SHP77 treated with DMSO at 0.1 percent for 48 hours (cell line): ENCODE data around the gene SGMS1.

Experiments
- DNase-seq: peaks from one replicate; lab custom pipeline; 2025; lab: John Stamatoyannopoulos, UW

Gene SGMS1

DNA sequence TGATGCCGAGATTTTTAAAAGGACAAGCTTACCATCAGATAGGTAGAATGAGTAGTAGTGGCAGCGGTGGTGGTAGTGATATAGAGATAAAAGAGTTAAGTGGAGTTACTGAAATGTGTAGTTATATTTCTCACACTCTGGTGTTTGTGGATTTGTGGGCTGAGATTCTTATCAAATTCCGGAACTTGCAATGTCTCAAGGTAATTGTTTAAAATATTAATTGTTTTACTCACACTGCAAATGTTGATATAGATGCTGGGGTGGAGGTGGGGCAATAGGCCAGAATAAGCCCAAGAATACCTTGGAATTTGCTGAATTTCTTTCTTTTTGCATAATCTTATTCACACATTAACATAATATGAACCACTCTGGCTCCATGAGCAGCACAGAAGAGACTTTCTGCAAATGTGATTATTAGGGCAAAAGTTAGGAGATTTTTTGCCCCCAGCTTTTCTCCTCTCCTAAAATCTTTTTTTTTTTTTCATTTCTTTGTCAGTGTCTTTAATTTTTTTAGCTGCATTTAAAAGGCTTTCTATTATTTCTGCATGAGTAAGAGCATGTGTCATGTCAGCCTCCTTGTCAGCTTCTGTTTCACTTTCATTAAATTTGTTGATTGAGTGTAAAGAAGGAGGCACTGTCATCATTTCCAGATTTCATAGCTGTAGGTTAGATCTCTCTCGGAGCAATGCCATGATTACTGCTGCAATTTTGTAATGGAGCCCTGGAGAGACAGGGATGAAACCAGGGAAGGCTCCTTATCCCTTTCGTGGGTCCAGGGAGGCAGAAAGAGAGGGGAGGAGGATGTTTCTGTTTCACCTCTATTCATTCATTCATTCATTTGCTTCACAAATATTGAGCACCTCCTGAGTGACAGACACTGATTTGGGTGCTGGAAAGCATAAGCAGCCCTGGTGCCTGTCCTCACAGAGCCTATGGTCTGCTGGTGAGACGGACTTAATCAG, 13.1 kb upstream of the SGMS1 start:
- no peak for DNase-seq

DNA sequence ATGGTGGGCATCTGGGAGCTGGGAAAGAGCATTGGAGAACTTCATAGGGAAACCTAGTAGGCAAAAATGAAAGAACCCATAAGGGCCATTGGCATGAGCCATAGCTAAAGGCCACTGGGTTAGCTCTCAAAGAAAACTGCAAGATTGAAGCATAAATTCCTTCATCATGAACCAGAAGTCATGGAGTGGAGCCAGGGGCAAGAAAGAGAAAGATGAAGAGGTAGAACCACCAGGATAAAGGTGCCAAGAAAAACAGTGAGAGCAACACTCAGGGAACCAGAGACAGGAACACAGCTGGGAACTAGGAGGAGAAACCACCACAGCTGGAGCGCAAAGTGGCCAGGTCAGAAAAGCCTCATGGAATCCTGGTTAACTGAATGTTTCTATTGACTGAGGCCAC, 11.5 kb upstream of the SGMS1 start:
- DNase-seq, result no peak

DNA sequence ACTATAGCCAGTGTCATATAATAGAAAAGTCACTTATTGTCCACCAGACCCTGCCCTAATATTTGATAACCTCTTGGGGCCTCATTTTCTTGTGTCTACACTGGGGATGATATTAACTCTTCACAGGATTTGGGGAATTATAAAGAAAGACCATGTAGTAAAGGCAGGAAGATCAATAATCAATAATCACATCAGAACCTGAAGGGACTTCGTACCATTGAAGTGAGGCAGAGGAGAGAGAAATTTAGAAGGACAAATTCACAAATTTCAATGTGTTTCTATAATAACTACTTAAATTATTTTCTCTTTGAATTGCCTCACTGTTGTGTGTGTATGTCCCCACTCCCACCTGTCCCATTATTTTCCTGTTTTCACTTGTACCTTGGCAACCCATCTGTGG, 10.7 kb upstream of the SGMS1 start:
- DNase-seq, result no peak

DNA sequence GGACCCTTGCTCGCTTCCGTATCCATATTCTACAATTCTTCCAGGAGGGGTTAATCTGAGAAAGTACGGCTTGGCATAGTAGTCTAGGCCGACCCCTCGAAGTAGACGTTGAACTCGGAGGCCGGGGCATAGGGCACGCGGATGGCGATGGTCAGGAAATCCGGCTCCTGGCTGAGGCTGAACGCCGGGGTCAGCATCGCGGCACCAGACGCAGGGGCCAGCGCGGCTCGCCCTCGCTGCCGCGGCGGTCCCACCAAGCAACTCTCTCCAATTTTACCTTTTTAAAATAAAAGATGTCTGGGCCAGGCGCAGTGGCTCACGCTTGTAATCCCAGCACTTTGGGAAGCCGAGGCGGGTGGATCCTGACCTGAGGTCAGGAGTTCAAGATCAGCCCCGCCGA, 7.3 kb upstream of the SGMS1 start:
- no peak for DNase-seq

DNA sequence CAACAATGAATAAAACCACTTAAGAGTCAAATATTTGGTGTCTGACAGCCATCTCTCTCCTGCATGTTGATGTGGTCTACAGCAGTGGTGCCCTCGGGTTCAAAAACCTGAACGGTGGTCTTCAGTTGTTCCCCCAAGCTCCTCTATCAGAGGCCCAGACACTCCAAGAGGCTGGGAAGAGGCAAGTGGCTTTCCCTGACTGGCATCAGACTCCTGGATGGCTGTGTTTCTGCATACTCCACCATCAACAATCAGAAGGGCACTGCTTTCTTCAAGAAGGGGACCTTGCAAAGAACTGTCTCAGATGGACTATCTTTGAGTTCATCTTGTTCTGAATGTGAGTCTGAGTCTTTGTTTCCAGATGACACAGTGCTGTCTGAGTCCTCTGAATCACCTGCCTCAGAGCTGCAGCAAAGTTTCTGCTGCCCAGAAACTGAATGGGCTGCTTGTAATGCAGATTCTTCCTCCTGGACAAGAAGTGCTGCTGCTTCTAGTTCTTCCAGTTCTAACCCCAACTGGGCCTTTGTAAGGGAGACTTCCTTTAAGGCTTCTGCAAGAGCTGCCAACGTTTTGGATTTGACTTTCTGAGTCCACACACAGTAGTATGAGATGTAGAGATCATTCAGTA, 5.9 kb upstream of the SGMS1 start:
- DNase-seq, result no peak

DNA sequence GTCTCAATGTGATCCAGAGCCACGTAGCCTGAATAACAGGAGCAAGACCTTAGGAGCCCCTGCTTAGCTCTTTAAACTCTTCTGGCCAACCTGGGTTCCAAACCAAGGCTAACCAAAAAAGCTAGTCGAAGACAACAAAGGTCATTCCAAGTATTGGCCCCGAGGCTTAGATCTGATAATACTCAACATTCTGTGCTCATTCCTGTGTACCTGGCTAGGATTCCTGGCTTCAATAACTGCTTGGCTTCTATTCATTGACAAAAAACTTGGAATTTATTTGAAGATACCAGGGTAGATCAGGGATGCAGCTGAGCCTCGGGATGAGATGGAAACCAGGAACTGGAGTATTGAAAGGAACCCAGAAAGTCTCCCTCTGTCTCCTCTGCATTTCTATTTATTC, 4.1 kb upstream of the SGMS1 start:
- DNase-seq, result no peak

DNA sequence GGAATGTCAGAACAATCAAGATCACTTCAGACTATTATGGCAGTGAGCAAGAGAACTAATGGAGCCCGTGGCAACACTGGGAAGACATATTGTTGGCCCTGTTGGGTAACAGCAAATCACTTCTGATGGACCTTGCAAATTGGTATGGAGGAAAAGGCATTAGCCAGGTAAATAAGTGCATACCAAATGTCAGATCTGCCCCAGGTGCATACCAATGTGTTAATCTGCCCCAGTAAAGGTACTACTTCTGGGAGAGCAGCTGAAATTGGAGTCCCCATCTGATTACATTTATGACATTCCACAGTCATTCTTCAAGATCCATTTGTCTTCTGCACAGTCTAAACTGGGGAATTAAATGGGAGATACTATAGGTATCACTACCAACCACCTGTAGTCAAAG, 3.7 kb upstream of the SGMS1 start:
- DNase-seq, result no peak

DNA sequence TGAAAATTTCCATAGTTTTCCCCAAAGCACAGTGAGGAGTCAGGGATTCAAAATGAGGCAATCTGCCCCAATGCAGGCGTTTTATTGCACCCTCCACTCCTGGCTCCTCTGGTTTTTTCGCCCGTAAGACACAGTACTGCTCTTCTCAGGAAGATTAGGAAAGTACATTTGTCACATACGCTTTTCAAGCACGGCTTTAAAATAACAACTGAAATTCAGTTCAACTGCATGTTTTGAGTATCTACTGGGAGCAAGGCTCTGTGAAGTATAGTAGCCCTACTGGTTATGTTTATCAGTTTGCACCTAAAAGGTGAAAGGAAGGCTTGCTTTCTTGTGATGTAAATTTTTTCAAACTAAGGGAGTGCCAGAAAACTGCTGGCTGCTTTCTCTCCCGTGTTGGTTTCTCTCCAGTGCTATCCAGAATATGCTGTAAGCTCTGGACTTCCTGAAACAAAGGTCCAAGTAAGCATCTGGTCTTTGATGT, 1.9 kb upstream of the SGMS1 start:
- DNase-seq, result no peak

DNA sequence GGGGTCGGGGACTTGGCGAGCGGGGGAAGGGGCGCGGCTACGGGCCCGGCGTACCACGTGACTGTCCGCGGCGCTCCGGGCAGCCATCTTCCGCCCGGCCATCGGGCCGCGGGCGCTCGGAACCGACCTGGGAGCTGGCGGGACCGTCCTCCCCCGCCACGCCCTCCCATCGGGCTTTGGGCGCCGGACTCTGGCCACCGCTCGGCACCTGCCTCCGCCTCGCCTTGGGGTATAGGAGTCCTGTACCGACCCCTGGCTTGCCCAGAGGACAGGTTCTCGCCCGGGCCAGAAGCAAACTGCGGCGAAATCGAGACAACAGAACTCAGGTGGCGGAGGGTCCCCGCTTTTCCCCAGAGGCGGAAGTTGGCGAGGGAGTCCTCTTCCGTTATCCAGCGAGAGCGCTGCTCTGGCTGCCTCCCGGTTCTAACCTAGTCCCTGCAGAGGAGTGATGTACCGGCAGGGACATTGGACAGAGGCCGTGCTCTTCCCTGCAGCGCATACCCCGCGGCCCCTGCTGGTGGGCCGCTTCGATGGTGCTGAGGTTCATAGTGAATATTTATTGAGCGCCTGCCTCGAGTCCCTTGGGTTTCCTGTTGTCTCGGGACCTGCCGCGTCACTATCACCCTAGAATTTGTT, 1.2 kb upstream of the SGMS1 start:
- DNase-seq, result peak; percentile 24

DNA sequence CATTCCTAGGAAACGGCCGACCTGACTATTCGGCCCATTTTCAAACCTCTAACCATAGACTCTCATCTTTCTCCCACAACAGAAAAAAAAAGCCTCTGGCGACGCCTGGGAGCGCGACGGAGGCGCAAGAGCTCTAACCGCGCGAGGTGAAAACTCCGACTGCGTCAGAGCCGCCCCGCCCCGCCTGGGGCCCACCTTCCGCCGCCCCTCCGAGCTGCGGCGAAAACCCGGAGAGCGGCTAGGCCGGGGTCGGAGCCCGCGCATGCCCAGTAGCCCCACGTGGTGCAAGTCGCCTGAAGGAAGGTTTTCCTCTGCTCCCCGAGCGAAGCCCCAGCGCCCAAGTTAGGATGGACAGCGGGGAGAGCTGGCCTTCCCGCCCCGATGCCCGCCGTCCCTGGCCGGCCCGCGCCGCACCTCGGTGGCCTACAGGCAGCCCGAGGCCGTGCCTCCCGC, 683 bp upstream of the SGMS1 start:
- DNase-seq, result peak; percentile 36

DNA sequence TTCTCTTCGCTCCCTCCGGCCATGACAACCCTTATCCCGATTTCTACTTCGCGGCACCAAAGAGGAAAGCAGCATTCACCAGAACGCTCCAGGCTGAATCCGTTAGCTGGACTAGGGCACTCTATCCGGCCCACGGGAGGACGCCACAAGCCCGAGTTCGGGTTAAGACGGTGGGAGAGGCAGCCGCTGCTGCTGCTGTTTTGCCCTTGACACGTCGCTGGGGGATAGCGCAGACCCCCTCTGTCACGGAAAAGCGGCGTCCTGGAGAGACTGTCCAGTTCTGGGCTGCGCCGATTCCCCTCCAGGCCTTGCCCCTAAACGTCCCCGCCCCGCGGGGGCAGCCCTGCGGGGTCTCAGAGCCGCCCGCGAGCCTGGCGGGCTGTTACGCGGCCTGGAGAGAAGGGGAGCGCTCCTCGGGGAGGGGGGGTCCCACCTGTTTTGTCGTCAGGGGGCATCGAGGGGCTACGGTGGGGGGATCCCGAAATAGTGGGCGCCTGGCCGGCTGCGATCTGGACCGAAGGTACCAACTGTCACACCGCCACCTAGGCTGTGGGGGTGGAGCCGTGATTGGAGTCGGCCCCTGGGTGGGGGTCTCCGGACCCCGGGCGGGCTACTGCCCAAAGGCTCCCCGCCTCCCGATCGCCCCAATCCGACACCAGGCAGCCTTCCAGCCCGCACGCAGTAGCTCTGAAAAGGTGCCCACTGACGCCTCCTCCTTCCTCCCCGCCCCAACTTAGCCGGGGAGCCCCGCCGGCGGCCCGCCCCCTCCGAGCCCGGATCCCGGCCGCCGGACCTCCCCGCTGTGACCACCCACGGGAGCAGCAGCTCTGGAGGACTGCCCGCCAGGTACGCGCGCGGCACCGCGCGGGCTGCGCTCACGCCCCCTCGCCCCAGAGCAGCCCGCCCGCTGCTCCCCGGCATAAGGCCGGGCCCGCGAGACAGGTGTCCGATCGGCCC, 772 bp downstream of the SGMS1 start:
- DNase-seq, result no peak

DNA sequence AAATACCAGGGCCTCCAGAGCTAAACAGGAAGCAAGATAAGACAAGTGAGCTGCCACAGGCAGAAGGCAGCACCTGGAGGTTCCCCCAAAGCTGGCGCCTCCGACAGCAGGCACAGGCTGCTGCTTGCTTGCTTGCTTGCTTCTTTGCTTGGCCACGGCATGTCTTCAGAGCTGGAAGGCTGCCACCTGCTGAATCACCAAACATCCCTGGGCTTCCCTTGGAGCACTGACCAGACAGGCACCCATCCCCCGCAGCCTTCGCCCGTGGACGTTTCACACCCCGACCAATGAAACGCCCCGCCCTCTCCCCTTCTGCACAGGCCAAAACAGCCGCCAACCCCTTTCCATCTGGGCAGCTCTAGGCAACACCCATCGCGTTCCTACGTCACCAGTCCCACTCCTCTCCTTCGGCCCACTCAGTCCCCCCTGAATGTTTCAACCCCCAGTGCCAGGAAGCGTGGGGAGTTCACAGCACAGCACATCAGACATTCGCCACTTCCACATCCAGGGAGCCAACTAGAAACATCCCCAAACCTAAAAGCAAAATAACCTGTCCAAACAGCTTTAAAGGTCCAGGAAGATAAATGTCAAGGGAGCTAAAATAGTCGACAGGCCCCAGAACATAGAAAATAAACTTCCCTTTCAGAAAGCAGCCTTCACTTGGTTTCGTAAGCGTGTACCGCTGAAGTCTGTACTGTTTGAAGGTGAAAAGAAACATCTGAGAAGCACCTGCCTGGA, 1.6 kb downstream of the SGMS1 start:
- DNase-seq, result peak; percentile 51

DNA sequence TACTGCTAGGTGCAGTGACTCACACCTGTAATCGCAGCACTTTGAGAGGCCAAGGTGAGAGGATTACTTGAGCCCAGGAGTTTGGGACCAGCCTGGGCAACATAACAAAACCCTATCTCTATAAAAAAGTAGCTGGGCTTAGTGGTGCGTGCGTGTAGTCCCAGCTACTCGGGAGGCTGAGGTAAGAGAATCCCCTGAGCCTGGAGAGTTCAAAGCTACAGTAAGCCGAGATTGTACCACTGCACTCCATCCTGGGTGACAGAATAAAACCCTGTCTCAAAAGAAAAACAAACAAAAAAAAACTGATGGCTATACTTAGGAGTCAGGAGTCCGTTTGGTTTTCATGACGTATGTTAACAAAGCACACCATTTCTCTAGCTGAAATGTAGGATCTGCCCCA, 2.9 kb downstream of the SGMS1 start:
- no peak for DNase-seq

DNA sequence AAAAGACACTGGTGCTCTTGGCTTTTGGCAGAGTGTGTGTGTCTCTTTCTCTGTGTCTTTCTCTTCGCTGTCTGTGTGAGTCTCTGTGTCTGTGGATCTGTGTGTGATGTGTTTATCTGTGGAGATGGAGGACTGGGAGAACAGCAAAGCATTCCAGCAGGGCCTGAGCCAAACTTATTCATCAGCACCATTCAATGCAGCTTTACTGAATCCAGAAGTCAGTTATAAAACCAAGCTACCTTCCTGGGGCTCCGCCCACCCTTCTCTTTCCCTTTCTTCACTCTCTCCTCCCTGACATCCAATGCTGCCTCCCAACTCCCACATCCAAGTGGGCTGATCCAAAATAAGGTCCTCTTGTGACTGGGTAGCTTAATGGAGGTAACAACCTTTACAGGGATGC, 3.9 kb downstream of the SGMS1 start:
- no peak for DNase-seq

DNA sequence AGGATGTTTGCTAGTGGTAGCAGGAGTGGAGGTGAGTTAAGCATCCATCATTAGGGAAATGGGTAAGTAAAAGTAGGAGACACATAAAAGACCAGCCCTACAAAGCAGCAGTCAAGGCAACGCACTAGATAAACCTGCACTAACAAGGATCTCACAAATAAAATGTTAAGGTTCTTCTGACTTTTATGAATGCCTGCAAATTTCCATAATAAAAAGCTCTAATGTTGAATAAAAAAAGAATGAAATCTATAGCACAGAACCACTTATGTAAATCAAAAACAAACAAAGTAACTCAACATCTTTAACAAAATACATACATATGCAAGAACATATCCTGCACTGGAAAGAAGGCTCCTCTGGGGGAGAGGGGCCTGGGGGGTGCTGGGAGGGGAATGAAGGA, 4.6 kb downstream of the SGMS1 start:
- no peak for DNase-seq

DNA sequence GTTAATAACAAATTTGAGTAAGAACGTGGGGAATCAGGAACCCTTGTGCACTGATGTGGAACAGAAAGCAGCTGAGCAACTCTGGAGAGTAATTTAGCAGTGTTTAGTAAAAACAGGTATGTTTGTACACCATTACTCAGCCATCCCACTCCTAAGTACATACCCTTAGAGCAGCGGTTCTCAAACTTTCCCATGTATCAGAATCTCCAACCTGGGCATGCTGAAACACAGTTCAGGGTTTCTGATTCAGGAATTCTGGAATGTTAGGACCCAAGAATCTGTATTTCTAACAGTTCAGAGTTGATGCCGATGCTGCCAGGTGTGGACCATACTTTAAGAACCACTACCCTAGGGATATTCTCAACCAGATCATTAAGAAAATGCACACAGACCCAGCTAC, 5.1 kb downstream of the SGMS1 start:
- no peak for DNase-seq

DNA sequence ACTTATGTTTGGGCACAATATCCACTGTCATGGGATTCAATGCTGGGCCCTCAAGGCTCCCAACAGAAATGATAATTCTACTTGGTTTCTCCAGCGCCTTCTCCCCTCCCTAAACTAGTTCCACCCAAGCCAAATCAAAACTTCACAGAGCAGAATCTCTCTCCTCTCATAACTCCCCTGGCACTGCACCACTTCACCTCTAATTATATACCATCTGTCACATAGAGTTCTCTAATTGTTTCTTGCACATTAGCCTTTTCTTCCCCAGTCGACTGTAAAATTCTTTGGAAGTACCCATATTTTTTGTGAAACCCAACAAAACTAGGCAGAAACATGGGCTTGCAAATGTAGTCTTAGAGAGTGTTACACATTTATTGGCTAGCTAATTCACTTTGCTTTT, 8.1 kb downstream of the SGMS1 start:
- DNase-seq, result no peak

DNA sequence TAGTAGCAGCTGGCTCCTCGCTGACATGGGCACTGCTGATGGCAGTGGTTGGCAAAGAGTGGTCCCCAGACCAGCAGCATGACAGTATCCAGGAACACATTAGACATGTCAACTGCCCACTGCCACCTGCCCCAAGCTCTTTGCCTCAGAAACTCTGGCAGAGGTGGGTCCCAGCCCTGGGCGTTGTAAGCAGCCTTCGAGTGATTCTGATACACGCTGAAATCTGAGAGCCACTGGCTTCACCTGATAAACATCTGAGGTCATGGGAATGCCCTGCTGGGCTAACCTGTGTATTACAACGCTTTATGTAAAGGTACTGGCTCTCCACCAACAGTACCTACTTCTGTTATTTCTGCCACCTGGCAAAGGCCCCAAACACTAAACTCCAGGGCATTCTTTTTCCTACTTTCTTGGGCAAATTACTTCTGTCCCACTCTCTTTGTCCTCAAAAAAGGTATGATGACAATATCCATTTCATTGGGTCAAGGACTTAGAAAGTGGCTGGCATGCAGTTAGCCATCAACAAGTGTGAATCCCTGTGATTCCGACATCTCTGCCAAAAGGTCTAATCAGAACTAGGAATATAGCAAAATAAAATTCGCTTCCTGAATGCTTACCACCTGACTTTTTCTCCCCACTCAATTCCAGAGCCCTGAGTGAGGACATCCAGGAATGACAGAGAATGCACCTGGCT, 9.2 kb downstream of the SGMS1 start:
- no peak for DNase-seq

DNA sequence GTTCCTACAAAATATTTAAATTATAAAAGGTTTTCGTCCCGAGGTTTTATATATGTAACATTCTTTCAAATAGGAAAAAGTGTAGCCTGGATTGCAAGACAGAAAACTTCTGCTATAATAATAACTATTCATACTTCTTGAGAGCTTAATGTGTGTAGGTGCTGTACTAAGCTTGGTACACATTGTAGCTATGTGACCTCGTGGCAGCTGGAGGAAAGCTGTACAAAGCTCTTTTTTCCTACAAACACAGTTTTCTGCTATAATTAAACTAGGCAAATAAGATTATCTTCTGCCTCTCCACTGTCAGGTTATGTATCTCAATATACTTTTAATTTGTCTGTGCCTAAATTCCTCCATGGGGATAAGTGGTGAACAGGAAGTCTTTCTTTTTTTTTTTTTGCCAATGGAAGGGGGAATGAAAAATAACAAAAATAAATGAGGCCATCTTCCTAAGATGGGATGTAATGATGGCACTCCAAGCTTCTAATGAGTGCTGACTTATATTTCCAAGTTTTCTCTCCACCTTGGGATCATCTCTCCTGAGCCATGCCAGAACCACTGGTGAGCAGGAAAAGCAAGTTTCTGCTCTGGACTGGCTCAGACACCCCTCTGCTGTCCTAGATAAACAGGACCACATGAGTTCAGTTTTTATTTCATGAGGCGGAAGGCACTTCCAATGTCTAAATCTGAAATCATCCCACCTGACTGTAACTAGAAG, 9.9 kb downstream of the SGMS1 start:
- DNase-seq, result no peak

DNA sequence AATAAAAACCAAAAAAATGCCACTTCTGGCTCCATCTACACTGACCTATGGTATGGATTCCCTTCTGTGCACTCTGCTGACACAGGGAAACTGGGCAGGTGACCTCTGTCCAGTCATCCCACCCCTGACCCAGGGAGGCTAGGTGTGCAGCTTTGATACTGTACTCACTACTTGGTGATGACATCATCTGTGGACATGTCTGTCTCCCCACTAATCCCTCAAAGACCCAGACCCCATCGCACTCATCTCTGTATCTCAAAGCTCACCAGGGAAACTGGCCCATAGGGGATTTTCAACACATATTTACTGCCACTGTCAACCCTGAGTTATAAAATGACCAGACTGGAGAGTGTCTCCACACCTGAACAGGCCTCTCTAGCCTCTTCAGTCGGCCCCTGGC, 10.6 kb downstream of the SGMS1 start:
- no peak for DNase-seq
